Skeletal muscle satellite cell (primary cell): ENCODE measurements around the gene CASP8AP2.
"Not testable (repeated sequence)": the region's sequence is repeated elsewhere in the genome, so short reads cannot be mapped to it uniquely, and the experiment has no call there.

ENCODE experiments used
- H3K27me3 ChIP-seq: 2 replicates; pipeline ENCODE4 v1.7.0; 2013; ENCODE audit warnings: low read length; ENCODE audit not compliant: control insufficient read depth, insufficient read depth
- H3K36me3 ChIP-seq: 2 replicates; pipeline ENCODE4 v1.7.0; 2013; ENCODE audit warnings: mild to moderate bottlenecking, control low read depth, low read length; ENCODE audit not compliant: insufficient read depth
- H3K4me1 ChIP-seq: 2 replicates; pipeline ENCODE4 v1.7.0; 2013; ENCODE audit warnings: low read length; ENCODE audit not compliant: control insufficient read depth, insufficient read depth
- H3K4me2 ChIP-seq: 2 replicates; pipeline ENCODE4 v1.7.0; 2013; ENCODE audit warnings: mild to moderate bottlenecking, low read length
- H3K4me3 ChIP-seq: 2 replicates; pipeline ENCODE4 v1.7.0; 2013; ENCODE audit warnings: low read length
- H3K9ac ChIP-seq: 2 replicates; pipeline ENCODE4 v1.7.0; 2013; ENCODE audit warnings: mild to moderate bottlenecking, low read depth, low read length, moderate library complexity
- H3K9me3 ChIP-seq: replicated peaks from 2 replicates; pipeline ENCODE4 v1.7.0; 2013; ENCODE audit warnings: mild to moderate bottlenecking, control low read depth, low read length

CASP8AP2 gene

DNA sequence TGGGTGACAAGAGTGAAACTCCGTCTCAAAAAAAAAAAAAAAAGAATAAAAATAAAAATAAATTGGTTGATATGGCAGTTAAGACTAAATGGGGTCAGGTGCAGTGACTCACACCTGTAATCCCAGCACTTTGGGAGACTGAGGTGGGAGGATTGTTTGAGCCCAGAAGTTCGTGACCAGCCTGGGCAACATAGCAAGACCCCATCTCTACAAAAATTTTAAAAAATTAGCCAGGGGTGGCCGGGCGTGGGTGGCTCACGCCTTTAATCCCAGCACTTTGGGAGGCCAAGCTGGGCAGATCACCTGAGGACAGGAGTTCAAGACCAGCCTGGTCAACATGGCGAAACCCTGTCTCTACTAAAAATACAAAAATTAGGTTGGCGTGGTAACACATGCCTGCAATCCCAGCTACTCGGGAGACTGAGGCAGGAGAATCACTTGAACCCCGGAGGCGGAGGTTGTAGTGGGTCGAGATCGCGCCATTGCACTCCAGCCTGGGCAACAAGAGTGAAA is 1.1 kb upstream of the CASP8AP2 start:
- H3K36me3 ChIP-seq: peaks cover 12% of the 10 kb centered on the region
- H3K4me1 ChIP-seq, H3K27me3 ChIP-seq, H3K9me3 ChIP-seq: not testable (repeated sequence)
- peak overlapping the region; percentile 88 for H3K4me2 ChIP-seq
- peak overlapping the region; percentile 85 for H3K9ac ChIP-seq
- peak overlapping the region; percentile 91 for H3K4me3 ChIP-seq

- peak overlapping the region; percentile 91 for H3K4me3 ChIP-seq
- H3K36me3 ChIP-seq: peaks cover 13% of the 10 kb centered on the region
- H3K4me1 ChIP-seq: no peaks in the 10 kb centered on the region
- H3K27me3 ChIP-seq: no peaks in the 10 kb centered on the region
- no peaks in the 10 kb centered on the region for H3K9me3 ChIP-seq
- peak overlapping the region; percentile 88 for H3K4me2 ChIP-seq
- H3K9ac ChIP-seq: peak overlapping the region; percentile 85
Measured at GRCh38 chr6:89828988-89829471, 650 bp upstream of the CASP8AP2 start.

DNA sequence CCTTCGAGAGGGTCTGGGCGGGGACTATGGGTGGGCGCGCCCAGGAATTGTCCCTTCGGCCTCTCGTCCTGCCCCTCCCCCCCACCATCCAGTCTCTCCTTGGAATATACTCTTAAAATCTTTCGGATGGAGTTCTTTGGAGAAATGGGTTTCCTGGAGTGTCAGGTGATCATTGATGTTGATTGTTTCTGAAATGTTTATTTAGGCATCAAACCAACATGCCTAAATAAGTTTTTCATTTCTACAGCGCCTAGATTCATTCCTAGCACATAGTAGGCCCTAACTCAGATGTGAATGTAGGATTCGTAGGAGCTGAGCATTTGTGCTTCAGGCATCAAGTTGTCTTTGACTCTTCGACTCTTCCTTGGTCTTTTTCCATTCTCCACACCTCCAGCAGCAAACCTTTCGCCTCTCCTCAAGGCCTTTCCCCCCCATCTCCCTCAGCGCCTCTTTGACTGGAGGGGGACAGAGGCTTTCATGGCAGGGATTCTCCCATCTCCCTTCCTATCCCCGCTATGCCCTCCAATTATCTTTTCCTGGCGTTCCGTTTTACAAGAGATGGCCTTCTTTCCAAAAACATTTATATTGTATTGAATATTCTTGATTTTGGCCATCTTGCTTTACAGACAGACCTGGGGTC is 610 bp downstream of the CASP8AP2 start:
- H3K4me1 ChIP-seq: no peaks in the 10 kb centered on the region
- peak overlapping the region; percentile 88 for H3K4me2 ChIP-seq
- H3K9me3 ChIP-seq: no peaks in the 10 kb centered on the region
- peak overlapping the region; percentile 91 for H3K4me3 ChIP-seq
- no peaks in the 10 kb centered on the region for H3K27me3 ChIP-seq
- peak overlapping the region; percentile 95 for H3K9ac ChIP-seq
- peaks cover 14% of the 10 kb centered on the region for H3K36me3 ChIP-seq

DNA sequence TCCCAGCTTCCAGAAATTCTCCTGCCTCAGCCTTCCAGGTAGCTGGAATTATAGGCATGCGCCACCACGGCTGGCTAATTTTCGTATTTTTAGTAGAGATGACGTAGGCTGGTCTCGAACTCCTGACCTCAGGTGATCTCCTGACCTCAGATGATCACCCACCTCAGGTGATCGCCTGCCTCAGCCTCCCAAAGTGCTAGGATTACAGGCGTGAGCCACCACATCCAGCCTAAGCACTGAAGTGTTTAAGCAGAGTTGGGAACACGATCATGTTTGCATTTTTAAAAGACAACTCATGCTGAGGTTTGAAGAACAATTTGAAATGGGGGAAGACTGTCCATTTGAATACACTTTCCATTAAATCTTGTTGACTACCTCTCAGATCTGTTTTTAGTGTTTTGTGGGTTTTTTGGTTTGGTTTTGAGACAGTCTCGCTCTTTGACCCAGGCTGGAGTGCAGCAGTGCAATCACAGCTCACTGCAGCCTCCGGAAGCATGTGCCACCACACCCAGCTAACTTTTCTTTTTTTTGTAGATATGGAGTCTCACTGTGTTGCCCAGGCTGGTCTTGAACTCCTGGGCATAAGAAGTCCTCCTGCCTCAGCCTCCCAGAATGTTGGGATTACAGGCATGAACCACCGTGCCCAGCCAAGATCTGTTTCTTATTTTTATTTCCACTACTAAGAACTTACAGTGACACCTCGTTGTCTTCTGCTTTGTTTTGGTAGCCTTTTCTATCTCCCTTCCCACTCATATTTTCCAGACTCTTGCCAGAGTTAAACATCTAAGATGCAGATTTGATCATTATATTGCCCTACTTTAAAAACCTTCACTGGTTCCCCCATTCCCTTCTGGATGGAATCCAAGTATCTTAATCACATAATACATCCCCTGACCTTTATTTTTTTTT is 5.5 kb downstream of the CASP8AP2 start:
- Histone ChIP-seq H3K4me2 (no peak overlapping the region), H3K9ac (no peak overlapping the region), H3K9me3 (no peaks in the 10 kb centered on the region), H3K27me3 (no peaks in the 10 kb centered on the region), H3K4me1 (no peaks in the 10 kb centered on the region), H3K4me3 (no peak overlapping the region), H3K36me3 (peaks cover 20% of the 10 kb centered on the region)

DNA sequence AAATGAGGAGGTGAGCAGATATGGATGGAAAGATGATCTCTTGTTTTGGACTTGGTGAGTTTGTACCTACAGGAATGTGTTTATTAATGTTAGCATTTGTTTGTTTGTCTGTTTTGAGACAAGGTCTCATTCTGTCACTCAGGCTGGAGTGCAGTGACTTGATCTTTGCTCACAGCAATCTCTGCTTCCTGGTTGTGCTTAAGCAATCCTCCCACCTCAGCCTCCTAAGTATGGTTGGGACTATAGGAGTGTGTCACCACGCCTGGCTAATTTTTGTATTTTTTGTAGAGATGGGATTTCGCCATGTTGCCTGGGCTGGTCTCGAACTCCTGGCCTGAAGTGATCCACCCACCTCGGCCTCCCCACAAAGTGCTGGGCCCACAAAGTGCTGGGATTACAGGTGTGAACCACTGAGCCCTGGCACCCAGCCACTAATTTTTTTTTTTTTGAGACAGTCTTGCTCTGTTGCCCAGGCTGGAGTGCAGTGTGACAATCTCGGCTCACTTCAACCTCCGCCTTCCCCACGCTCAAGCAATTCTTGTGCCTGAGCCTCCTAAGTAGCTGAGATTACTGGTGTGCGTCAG is 7.1 kb downstream of the CASP8AP2 start:
- H3K4me1 ChIP-seq: no peaks in the 10 kb centered on the region
- peaks cover 20% of the 10 kb centered on the region for H3K36me3 ChIP-seq

GRCh38 chr6:89840538-89840937 is 10.9 kb downstream of the CASP8AP2 start:
- H3K36me3 ChIP-seq: peaks cover 3% of the 10 kb centered on the region
- H3K9ac ChIP-seq: no peak overlapping the region
- H3K4me2 ChIP-seq: no peak overlapping the region
- no peaks in the 10 kb centered on the region for H3K9me3 ChIP-seq
- no peaks in the 10 kb centered on the region for H3K27me3 ChIP-seq
- no peak overlapping the region for H3K4me3 ChIP-seq
- H3K4me1 ChIP-seq: peaks cover 15% of the 10 kb centered on the region

More for the DNA sequence above, 7.1 kb downstream of the CASP8AP2 start:
- Histone ChIP-seq H3K4me2 (no peak overlapping the region), H3K4me3 (no peak overlapping the region), H3K27me3 (no peaks in the 10 kb centered on the region), H3K9me3 (no peaks in the 10 kb centered on the region), H3K9ac (no peak overlapping the region)

- Histone ChIP-seq H3K4me2 (no peak overlapping the region), H3K9ac (no peak overlapping the region), H3K36me3 (peaks cover 9% of the 10 kb centered on the region), H3K9me3 (no peaks in the 10 kb centered on the region), H3K4me3 (no peak overlapping the region), H3K4me1 (peaks cover 15% of the 10 kb centered on the region), H3K27me3 (no peaks in the 10 kb centered on the region)
Measured at GRCh38 chr6:89842228-89842627, 12.5 kb downstream of the CASP8AP2 start.

- H3K9ac ChIP-seq: no peak overlapping the region
- H3K4me2 ChIP-seq: peak overlapping the region; percentile 23
- no peaks in the 10 kb centered on the region for H3K9me3 ChIP-seq
- H3K4me1 ChIP-seq: peaks cover 15% of the 10 kb centered on the region
- H3K4me3 ChIP-seq: no peak overlapping the region
- no peaks in the 10 kb centered on the region for H3K27me3 ChIP-seq
- H3K36me3 ChIP-seq: peaks cover 9% of the 10 kb centered on the region
Measured at GRCh38 chr6:89843070-89843469, 13.4 kb downstream of the CASP8AP2 start.

DNA sequence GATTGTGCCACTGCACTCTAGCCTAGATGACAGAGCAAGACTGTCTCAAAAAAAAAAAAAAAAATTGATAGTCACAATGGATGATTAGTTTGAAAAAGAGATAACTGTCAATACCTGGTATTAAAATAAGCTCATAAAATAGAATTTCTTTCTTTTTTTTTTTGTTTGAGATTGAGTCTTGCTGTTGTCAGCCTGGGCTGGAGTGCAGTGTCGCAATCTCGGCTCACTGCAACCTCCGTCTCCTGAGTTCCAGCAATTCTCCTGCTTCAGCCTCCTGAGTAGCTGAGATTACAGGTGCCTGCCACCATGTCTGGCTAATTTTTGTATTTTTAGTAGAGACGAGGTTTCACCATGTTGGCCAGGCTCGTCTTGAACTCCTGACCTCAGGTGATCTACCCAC is 17.8 kb downstream of the CASP8AP2 start:
- H3K9ac ChIP-seq, H3K4me2 ChIP-seq, H3K4me1 ChIP-seq, H3K9me3 ChIP-seq, H3K4me3 ChIP-seq, H3K27me3 ChIP-seq: not testable (repeated sequence)
- peaks cover 12% of the 10 kb centered on the region for H3K36me3 ChIP-seq

GRCh38 chr6:89853068-89853467 is 23.4 kb downstream of the CASP8AP2 start:
- Histone ChIP-seq H3K36me3 (peaks cover 32% of the 10 kb centered on the region), H3K4me1 (no peaks in the 10 kb centered on the region), H3K4me3 (no peak overlapping the region)

DNA sequence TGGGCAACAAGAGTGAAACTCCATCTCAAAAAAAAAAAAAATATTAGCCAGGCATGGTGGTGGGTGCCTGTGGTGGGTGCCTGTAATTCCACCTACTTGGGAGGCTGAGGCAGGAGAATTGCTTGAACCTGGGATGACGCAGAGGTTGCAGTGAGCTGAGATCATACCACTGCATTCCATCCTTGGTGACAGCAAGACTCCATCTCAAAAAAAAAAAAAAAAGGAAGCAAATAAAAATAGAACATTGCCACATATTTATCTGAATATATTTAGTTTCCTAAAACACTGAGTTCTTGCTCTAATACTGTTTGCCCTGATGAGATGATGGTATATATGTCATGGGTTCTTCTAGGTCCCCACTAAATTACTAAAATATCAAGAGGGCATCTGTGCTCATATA is 28.4 kb downstream of the CASP8AP2 start:
- H3K4me1 ChIP-seq: no peaks in the 10 kb centered on the region
- no peaks in the 10 kb centered on the region for H3K27me3 ChIP-seq
- peaks cover 68% of the 10 kb centered on the region for H3K36me3 ChIP-seq
- no peaks in the 10 kb centered on the region for H3K9me3 ChIP-seq
- H3K9ac ChIP-seq: no peak overlapping the region
- no peak overlapping the region for H3K4me2 ChIP-seq
- H3K4me3 ChIP-seq: no peak overlapping the region

More at GRCh38 chr6:89853068-89853467, 23.4 kb downstream of the CASP8AP2 start:
- Histone ChIP-seq H3K4me2 (no peak overlapping the region), H3K9me3 (no peaks in the 10 kb centered on the region), H3K27me3 (no peaks in the 10 kb centered on the region), H3K9ac (no peak overlapping the region)
